ENCODE data around the gene WASF1.

- no peak for TF ChIP-seq CTCF (IDR thresholded peaks at IDR 0.05 in 8 of 11, conservative IDR thresholded peaks at IDR 0.05 in 3 of 11)
- TF ChIP-seq POLR2AphosphoS5 (IDR thresholded peaks at IDR 0.05): no peak
Measured at GRCh38 chr6:110147870-110148269, 31.6 kb downstream of the WASF1 start.

All from spleen (tissue), 7 donors.